ENCODE data around the gene DNM3.

Gene DNM3

GRCh38 chr1:172090511-172090817 is 249.2 kb downstream of the DNM3 start:
- TF ChIP-seq, protein P1, sequence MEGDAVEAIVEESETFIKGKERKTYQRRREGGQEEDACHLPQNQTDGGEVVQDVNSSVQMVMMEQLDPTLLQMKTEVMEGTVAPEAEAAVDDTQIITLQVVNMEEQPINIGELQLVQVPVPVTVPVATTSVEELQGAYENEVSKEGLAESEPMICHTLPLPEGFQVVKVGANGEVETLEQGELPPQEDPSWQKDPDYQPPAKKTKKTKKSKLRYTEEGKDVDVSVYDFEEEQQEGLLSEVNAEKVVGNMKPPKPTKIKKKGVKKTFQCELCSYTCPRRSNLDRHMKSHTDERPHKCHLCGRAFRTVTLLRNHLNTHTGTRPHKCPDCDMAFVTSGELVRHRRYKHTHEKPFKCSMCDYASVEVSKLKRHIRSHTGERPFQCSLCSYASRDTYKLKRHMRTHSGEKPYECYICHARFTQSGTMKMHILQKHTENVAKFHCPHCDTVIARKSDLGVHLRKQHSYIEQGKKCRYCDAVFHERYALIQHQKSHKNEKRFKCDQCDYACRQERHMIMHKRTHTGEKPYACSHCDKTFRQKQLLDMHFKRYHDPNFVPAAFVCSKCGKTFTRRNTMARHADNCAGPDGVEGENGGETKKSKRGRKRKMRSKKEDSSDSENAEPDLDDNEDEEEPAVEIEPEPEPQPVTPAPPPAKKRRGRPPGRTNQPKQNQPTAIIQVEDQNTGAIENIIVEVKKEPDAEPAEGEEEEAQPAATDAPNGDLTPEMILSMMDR (IDR thresholded peaks at IDR 0.05; ENCODE audit: extremely low read depth, missing control alignments): no peak

DNA sequence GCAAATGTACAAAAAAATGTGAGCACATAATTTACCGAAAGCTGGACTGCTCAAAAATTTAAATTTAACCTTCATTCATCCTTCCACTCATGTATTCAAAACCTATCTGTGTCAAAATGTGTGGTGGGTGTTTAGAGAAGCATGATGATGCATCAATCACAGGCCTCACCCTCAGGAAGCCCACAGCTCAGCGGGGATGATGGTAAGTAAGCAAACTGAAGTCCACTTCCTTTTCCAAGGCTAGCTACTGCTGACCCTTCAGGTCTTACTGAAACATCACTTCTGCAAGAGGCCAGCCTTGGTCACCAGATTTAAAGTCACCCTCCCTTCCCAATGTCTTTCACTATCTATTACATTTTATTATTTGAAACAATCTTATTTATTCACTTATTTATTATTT is 254.5 kb downstream of the DNM3 start:
- TF ChIP-seq, protein P1 (IDR thresholded peaks at IDR 0.05; ENCODE audit: extremely low read depth, missing control alignments): no peak
- no peak for DNase-seq (ENCODE audit: low spot score)

More at GRCh38 chr1:172090511-172090817, 249.2 kb downstream of the DNM3 start:
- no peak for DNase-seq (ENCODE audit: low spot score)

DNA sequence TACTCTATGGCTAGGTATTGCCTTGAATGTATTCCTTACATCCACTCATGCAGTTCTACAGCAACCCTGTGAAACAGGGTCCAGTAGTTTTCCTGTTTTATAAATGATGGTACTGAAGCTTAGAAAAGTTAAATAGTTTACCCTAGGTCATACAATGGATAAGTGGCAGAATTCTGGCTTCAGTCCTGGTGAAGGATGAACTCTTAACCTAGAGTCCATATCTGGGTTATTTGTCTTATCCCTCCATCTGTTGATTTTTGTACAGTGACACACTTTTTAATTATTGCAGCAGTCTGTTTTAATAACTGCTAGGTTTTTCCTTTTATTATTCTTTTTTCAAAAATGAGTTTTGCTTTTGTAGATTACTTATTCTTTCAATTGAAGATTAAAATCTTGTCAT is 263.9 kb downstream of the DNM3 start:
- DNase-seq (ENCODE audit: low spot score): no peak
- TF ChIP-seq, protein P1 (IDR thresholded peaks at IDR 0.05; ENCODE audit: extremely low read depth, missing control alignments): no peak

- no peak for DNase-seq (ENCODE audit: low spot score)
Measured at GRCh38 chr1:172107316-172107975, 266.1 kb downstream of the DNM3 start.

DNA sequence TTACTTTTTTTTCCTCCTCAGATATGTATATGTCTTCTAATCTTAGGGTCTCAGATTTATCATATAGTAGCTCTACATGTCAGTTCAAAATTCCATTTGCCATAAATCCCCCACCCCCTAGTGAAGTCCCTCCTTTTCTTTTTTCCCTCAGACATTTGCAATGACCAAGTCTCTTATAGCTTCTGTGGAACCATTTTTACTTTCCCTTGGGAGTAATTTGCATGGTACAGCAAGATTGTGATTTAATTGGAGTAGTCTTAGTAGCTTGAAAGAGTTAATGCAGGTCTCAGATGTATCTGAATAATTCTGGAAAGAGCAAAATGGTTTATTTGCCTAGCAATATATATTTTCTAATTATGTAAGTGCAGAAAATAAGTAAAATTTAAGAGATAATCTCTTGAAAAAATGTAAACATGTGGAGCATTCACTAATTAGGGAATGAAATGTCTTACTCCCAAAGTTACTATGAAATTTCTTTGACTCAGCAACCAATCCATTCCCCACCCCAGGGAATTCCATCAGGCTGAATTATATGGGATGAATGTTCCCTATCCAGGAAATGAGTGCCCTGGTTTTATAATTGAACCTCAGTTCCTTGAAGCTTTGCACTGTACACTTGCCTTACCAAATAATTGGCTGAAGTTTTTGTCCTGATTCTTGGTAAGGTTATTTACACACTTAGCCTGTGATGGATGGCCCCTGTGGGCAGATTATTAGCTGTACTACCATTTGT is 267.0 kb downstream of the DNM3 start:
- TF ChIP-seq, protein P1 (IDR thresholded peaks at IDR 0.05; ENCODE audit: extremely low read depth, missing control alignments): no peak
- no peak for DNase-seq (ENCODE audit: low spot score)

More at GRCh38 chr1:172107316-172107975, 266.1 kb downstream of the DNM3 start:
- TF ChIP-seq, protein P1 (IDR thresholded peaks at IDR 0.05; ENCODE audit: extremely low read depth, missing control alignments): no peak

- DNase-seq (ENCODE audit: low spot score): no peak
- TF ChIP-seq, protein P1 (IDR thresholded peaks at IDR 0.05; ENCODE audit: extremely low read depth, missing control alignments): no peak
Measured at GRCh38 chr1:172109359-172109758, 268.1 kb downstream of the DNM3 start.

DNA sequence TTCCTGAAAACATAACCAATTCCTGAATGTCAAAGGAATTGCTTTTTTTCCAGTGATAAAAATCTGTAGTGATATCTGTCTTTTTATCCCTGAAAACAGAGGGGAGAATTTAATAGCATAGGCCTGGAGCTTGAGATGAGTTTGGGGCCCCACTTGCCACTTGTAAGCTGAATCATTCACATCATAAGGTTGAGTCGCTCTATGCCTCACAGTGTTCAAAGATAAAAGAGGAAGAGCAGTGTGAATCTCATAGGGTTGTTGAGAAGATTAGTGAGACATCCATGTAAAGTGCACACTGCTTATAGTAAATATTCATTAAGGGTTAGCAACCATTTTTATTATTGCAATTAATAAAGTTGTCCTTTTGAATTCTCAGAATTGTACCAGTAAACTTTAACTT is 271.3 kb downstream of the DNM3 start:
- TF ChIP-seq, protein P1 (IDR thresholded peaks at IDR 0.05; ENCODE audit: extremely low read depth, missing control alignments): no peak
- no peak for DNase-seq (ENCODE audit: low spot score)
